Measurements from ENCODE around the gene MTMR2.
"Not testable (repeated sequence)": the region's sequence is repeated elsewhere in the genome, so short reads cannot be mapped to it uniquely, and the experiment has no call there.

MTMR2 gene

GRCh38 chr11:95884802-95885201 lies 39.1 kb downstream of the MTMR2 start:
- no peak for DNase-seq (ENCODE audit: low read depth, low spot score)

GRCh38 chr11:95884376-95884775 lies 39.5 kb downstream of the MTMR2 start:
- DNase-seq (ENCODE audit: low read depth, low spot score): no peak

GRCh38 chr11:95883381-95883780 lies 40.5 kb downstream of the MTMR2 start:
- DNase-seq (ENCODE audit: low read depth, low spot score): no peak

- no peak for DNase-seq (ENCODE audit: low read depth, low spot score)
These were observed 46.6 kb downstream of the MTMR2 start for GRCh38 chr11:95877291-95877690.

GRCh38 chr11:95870877-95871276 lies 53.0 kb downstream of the MTMR2 start:
- DNase-seq (ENCODE audit: low read depth, low spot score): not testable (repeated sequence)

- no peak for DNase-seq (ENCODE audit: low read depth, low spot score)
These were observed 56.8 kb downstream of the MTMR2 start for GRCh38 chr11:95867105-95867504.

- no peak for DNase-seq (ENCODE audit: low read depth, low spot score)
These were observed 60.3 kb downstream of the MTMR2 start for GRCh38 chr11:95863486-95864140.

- DNase-seq (ENCODE audit: low read depth, low spot score): not testable (repeated sequence)
These were observed 63.9 kb downstream of the MTMR2 start for GRCh38 chr11:95860024-95860423.

- not testable (repeated sequence) for DNase-seq (ENCODE audit: low read depth, low spot score)
These were observed 69.5 kb downstream of the MTMR2 start for GRCh38 chr11:95854362-95854761.

GRCh38 chr11:95853862-95854261 lies 70.0 kb downstream of the MTMR2 start:
- DNase-seq (ENCODE audit: low read depth, low spot score): no peak

- DNase-seq (ENCODE audit: low read depth, low spot score): no peak
These were observed 70.8 kb downstream of the MTMR2 start for GRCh38 chr11:95853138-95853537.

- DNase-seq (ENCODE audit: low read depth, low spot score): no peak
These were observed 73.8 kb downstream of the MTMR2 start for GRCh38 chr11:95850137-95850536.

GRCh38 chr11:95849087-95849825 lies 74.7 kb downstream of the MTMR2 start:
- DNase-seq (ENCODE audit: low read depth, low spot score): no peak

- DNase-seq (ENCODE audit: low read depth, low spot score): no peak
These were observed 78.7 kb downstream of the MTMR2 start for GRCh38 chr11:95845167-95845566.

- DNase-seq (ENCODE audit: low read depth, low spot score): peak; percentile 38
These were observed 88.0 kb downstream of the MTMR2 start for GRCh38 chr11:95835768-95836488.

GRCh38 chr11:95835351-95835750 lies 88.6 kb downstream of the MTMR2 start:
- no peak for DNase-seq (ENCODE audit: low read depth, low spot score)

GRCh38 chr11:95833378-95833777 lies 90.5 kb downstream of the MTMR2 start:
- DNase-seq (ENCODE audit: low read depth, low spot score): no peak

GRCh38 chr11:95832763-95833162 lies 91.1 kb downstream of the MTMR2 start:
- no peak for DNase-seq (ENCODE audit: low read depth, low spot score)

- DNase-seq (ENCODE audit: low read depth, low spot score): no peak
These were observed 92.6 kb downstream of the MTMR2 start for GRCh38 chr11:95831198-95831883.

GRCh38 chr11:95829580-95830259 lies 94.2 kb downstream of the MTMR2 start:
- no peak for DNase-seq (ENCODE audit: low read depth, low spot score)

- no peak for DNase-seq (ENCODE audit: low read depth, low spot score)
These were observed 96.2 kb downstream of the MTMR2 start for GRCh38 chr11:95827696-95828095.
